ENCODE results near the gene SLC9A9. TPM values are rescaled to one million over a fixed set of nuclear protein-coding genes. Genes with fewer than 3 reads are reported as not detected.

Gene SLC9A9
- total RNA-seq, 1 experiment from 2014 or later = 2.2 TPM

DNA sequence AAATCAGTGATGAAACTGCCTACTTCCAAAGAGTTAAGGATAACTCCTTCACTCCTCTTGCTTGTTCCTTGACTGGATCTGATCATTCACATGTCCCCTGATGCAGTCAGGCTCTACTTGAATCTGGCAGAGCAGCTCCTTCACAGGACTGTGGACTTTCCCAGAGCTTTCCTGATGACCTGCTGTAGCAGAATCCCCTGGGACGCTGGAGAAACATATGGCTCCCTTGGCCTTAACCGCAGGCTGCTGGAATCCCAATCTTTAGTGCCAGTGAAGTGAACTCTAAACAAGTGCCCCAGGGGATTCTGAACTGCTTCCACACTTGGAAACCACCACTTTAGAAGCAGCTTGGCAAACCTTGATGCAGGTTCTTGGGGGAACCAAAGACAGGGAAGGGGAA, 510.9 kb downstream of the SLC9A9 start:
- no peaks in the 10 kb centered on the region for H3K27me3 ChIP-seq (ENCODE audit: low read length)
- DNase-seq = no peak
- peaks cover 19% of the 10 kb centered on the region for H3K4me1 ChIP-seq (ENCODE audit: low read length)
- no peaks in the 10 kb centered on the region for H3K79me2 ChIP-seq (ENCODE audit: low read length)
- no peaks in the 10 kb centered on the region for H4K20me1 ChIP-seq (ENCODE audit: insufficient read depth, low read depth, low read length)
- H3K36me3 ChIP-seq (ENCODE audit: insufficient read depth, low read length) = no peaks in the 10 kb centered on the region
- H3K9me2 ChIP-seq (replicated peaks; ENCODE audit: insufficient read depth, low read length) = no peaks in the 10 kb centered on the region
- no peaks in the 10 kb centered on the region for H3K9me3 ChIP-seq (ENCODE audit: low read length)
- H3K27ac ChIP-seq (ENCODE audit: low read length) = no peak overlapping the region
- H2AFZ ChIP-seq (ENCODE audit: low read length) = no peak overlapping the region
- H3K4me2 ChIP-seq (ENCODE audit: low read depth, low read length, poor library complexity, severe bottlenecking) = no peak overlapping the region
- no peak overlapping the region for H3K9ac ChIP-seq (ENCODE audit: low read length)
- H3K4me3 ChIP-seq (ENCODE audit: low read length) = no peak overlapping the region

DNA sequence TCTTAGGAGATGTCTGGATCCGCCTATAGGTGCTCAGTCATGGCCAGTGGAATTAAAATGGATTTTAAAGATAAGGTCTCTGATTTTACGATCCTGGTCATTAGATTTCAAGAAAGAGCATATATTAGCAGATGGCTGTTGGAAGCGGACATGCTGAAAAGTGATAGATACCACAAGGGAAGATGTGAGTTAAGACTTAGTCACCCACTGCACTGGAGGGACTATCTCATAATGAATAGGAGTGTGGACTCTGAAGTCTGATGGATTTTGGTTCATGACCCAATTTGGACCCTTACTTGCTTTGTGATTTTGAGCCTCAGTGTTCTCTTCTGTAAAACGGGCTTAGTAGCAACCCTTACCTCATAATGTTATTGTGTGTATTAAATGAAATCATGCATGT, 514.0 kb downstream of the SLC9A9 start:
- Histone ChIP-seq H3K36me3 (ENCODE audit: insufficient read depth, low read length) (no peaks in the 10 kb centered on the region), H3K27ac (ENCODE audit: low read length) (no peak overlapping the region), H4K20me1 (ENCODE audit: insufficient read depth, low read depth, low read length) (no peaks in the 10 kb centered on the region), H3K9ac (ENCODE audit: low read length) (no peak overlapping the region), H3K79me2 (ENCODE audit: low read length) (no peaks in the 10 kb centered on the region), H3K9me3 (ENCODE audit: low read length) (no peaks in the 10 kb centered on the region), H3K9me2 (replicated peaks; ENCODE audit: insufficient read depth, low read length) (no peaks in the 10 kb centered on the region), H2AFZ (ENCODE audit: low read length) (no peak overlapping the region), H3K4me2 (ENCODE audit: low read depth, low read length, poor library complexity, severe bottlenecking) (no peak overlapping the region), H3K4me1 (ENCODE audit: low read length) (peaks cover 18% of the 10 kb centered on the region), H3K27me3 (ENCODE audit: low read length) (no peaks in the 10 kb centered on the region), H3K4me3 (ENCODE audit: low read length) (no peak overlapping the region)
- DNase-seq = no peak

DNA sequence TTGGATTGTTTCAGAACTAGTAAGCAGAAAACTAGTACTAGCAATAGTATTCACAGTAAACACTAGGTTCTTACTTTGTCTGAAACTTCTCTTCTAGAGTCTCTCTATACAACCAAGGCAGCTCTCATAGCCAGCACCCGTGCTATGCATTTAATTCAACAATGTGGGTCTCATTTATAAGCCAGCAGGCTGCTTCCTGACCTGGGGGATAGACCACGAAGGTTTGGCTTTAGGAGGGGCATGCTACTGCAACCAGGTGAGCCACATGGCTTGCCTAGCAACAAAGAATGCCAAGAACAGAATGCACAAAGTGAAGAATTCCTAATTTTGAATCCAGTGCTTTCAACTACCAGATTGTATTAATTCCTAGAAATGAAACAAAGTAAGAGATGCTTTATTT, 514.9 kb downstream of the SLC9A9 start:
- Histone ChIP-seq H3K4me2 (ENCODE audit: low read depth, low read length, poor library complexity, severe bottlenecking) (no peak overlapping the region), H3K4me1 (ENCODE audit: low read length) (peaks cover 15% of the 10 kb centered on the region), H3K9me3 (ENCODE audit: low read length) (no peaks in the 10 kb centered on the region), H4K20me1 (ENCODE audit: insufficient read depth, low read depth, low read length) (no peaks in the 10 kb centered on the region), H3K9ac (ENCODE audit: low read length) (no peak overlapping the region), H3K4me3 (ENCODE audit: low read length) (no peak overlapping the region), H3K27ac (ENCODE audit: low read length) (no peak overlapping the region), H2AFZ (ENCODE audit: low read length) (no peak overlapping the region), H3K9me2 (replicated peaks; ENCODE audit: insufficient read depth, low read length) (no peaks in the 10 kb centered on the region), H3K79me2 (ENCODE audit: low read length) (no peaks in the 10 kb centered on the region), H3K36me3 (ENCODE audit: insufficient read depth, low read length) (no peaks in the 10 kb centered on the region), H3K27me3 (ENCODE audit: low read length) (no peaks in the 10 kb centered on the region)
- DNase-seq = no peak

DNA sequence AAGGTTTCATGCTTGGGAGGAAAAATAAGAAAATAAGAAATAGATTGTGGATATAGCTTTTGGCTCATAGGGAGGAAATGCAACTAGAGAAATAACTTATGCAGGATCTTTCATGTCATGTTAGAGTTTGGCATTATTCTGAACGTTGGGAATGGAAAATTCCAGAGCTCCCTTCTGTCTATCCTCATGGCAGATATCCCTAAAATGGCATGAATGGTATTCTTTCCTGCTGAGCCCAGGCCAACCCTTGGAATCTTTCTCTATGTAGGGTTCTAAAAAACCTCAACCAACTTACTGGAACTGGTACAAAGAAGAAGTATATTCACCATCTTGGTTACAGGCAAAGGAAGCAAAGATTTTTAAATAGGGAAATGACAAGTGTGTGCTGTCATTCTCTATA, 516.2 kb downstream of the SLC9A9 start:
- Histone ChIP-seq H4K20me1 (ENCODE audit: insufficient read depth, low read depth, low read length) (no peaks in the 10 kb centered on the region), H3K9me2 (replicated peaks; ENCODE audit: insufficient read depth, low read length) (no peaks in the 10 kb centered on the region), H3K9me3 (ENCODE audit: low read length) (no peaks in the 10 kb centered on the region), H3K27me3 (ENCODE audit: low read length) (no peaks in the 10 kb centered on the region), H3K9ac (ENCODE audit: low read length) (no peak overlapping the region), H2AFZ (ENCODE audit: low read length) (no peak overlapping the region), H3K4me1 (ENCODE audit: low read length) (peaks cover 25% of the 10 kb centered on the region), H3K27ac (ENCODE audit: low read length) (no peak overlapping the region), H3K36me3 (ENCODE audit: insufficient read depth, low read length) (no peaks in the 10 kb centered on the region), H3K4me3 (ENCODE audit: low read length) (no peak overlapping the region), H3K79me2 (ENCODE audit: low read length) (no peaks in the 10 kb centered on the region), H3K4me2 (ENCODE audit: low read depth, low read length, poor library complexity, severe bottlenecking) (no peak overlapping the region)
- no peak for DNase-seq

DNA sequence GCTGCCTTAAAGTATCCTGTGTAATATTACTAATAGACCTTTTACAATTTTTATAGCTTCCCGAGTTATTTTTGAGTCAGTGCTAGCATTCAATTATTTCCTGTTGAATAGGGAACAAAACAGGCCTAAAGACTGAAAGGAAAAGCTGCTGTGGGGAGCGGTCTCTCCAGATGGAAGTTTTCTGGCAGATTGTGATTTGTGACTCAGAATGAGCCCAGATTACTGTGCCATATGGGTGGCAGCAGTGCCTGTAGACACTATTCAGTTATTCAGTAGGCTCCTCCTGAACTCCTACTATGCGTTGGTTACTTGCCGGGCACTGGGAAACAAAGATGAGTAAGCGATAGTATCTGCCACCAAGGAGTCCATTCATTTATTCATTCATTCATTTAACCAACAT, 516.9 kb downstream of the SLC9A9 start:
- H3K4me3 ChIP-seq (ENCODE audit: low read length) = no peak overlapping the region

DNA sequence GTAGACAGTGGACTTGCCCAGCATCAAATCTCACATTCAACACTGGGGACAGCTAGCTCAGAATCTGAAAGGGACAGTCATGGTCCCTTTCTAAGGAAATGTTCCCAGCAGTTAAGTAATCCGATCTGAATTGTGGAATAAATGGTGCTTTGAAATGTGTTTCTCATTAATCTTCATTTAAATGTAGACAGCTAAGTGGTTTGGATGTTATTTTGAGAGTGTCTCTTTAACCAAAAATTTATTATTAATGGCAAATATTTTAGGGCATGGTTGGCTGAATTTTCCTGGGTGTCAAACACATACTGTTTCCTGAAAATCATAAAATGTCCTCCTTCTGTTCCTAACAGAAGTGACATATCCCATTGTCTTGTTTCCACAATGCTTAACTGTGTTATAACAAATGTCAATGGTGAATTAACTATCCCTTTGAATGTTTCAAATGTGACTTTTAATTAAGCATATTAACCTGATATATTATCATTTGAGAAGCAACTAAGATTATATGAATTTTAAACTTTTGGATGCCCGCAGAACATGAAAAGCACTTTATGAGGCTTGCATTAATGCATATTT, 517.9 kb downstream of the SLC9A9 start:
- Histone ChIP-seq H3K4me1 (ENCODE audit: low read length) (peaks cover 34% of the 10 kb centered on the region), H3K79me2 (ENCODE audit: low read length) (no peaks in the 10 kb centered on the region), H3K9me3 (ENCODE audit: low read length) (no peaks in the 10 kb centered on the region), H3K9ac (ENCODE audit: low read length) (no peak overlapping the region), H3K27me3 (ENCODE audit: low read length) (no peaks in the 10 kb centered on the region), H3K4me3 (ENCODE audit: low read length) (no peak overlapping the region), H4K20me1 (ENCODE audit: insufficient read depth, low read depth, low read length) (no peaks in the 10 kb centered on the region), H3K9me2 (replicated peaks; ENCODE audit: insufficient read depth, low read length) (no peaks in the 10 kb centered on the region), H3K27ac (ENCODE audit: low read length) (no peak overlapping the region), H3K36me3 (ENCODE audit: insufficient read depth, low read length) (no peaks in the 10 kb centered on the region), H2AFZ (ENCODE audit: low read length) (no peak overlapping the region), H3K4me2 (ENCODE audit: low read depth, low read length, poor library complexity, severe bottlenecking) (no peak overlapping the region)
- no peak for DNase-seq

More for the DNA sequence above, 516.9 kb downstream of the SLC9A9 start:
- H3K9me3 ChIP-seq (ENCODE audit: low read length) = no peaks in the 10 kb centered on the region
- no peaks in the 10 kb centered on the region for H3K27me3 ChIP-seq (ENCODE audit: low read length)
- no peak for DNase-seq
- H3K79me2 ChIP-seq (ENCODE audit: low read length) = no peaks in the 10 kb centered on the region
- H3K4me2 ChIP-seq (ENCODE audit: low read depth, low read length, poor library complexity, severe bottlenecking) = no peak overlapping the region
- H3K9me2 ChIP-seq (replicated peaks; ENCODE audit: insufficient read depth, low read length) = no peaks in the 10 kb centered on the region
- no peak overlapping the region for H3K9ac ChIP-seq (ENCODE audit: low read length)
- no peak overlapping the region for H3K27ac ChIP-seq (ENCODE audit: low read length)
- H3K4me1 ChIP-seq (ENCODE audit: low read length) = peaks cover 32% of the 10 kb centered on the region
- no peak overlapping the region for H2AFZ ChIP-seq (ENCODE audit: low read length)
- H3K36me3 ChIP-seq (ENCODE audit: insufficient read depth, low read length) = no peaks in the 10 kb centered on the region
- H4K20me1 ChIP-seq (ENCODE audit: insufficient read depth, low read depth, low read length) = no peaks in the 10 kb centered on the region

DNA sequence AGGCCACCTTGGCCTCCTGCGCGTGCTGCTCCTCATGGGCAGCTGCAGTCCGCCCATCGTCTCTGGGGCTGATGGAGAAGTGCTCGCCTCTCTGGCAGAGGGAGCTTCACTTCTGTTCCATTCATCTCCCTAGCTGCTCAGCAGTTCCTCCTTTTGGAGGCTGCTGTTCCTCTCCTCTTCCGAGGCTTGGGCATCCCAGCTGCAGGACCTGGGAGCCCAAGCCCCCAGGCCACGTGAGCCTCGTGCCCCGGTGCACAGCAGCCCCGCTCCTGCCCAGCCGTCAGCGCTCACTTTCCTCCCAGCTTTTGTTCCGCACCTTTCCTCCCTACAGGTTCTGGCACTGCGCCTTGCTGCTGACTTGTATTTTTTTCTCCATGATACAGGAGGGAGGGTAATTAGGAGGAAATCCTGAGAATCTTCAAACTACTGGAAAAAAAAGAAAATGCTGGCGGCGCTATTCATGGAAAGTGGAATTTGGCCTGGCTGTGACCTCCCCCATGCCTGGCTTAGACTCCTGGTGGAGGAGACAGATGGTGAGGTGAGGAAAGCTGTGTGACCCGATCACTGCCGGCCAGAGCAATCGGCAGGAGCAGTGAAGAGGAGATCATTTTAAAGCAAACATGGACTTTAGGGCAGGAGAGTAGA, 518.6 kb downstream of the SLC9A9 start:
- no peaks in the 10 kb centered on the region for H3K36me3 ChIP-seq (ENCODE audit: insufficient read depth, low read length)
- H3K4me3 ChIP-seq (ENCODE audit: low read length) = no peak overlapping the region
- H3K9me2 ChIP-seq (replicated peaks; ENCODE audit: insufficient read depth, low read length) = no peaks in the 10 kb centered on the region
- no peaks in the 10 kb centered on the region for H3K27me3 ChIP-seq (ENCODE audit: low read length)
- H3K4me2 ChIP-seq (ENCODE audit: low read depth, low read length, poor library complexity, severe bottlenecking) = no peak overlapping the region
- no peaks in the 10 kb centered on the region for H3K79me2 ChIP-seq (ENCODE audit: low read length)
- no peak overlapping the region for H2AFZ ChIP-seq (ENCODE audit: low read length)
- no peaks in the 10 kb centered on the region for H3K9me3 ChIP-seq (ENCODE audit: low read length)
- H3K9ac ChIP-seq (ENCODE audit: low read length) = no peak overlapping the region
- H4K20me1 ChIP-seq (ENCODE audit: insufficient read depth, low read depth, low read length) = no peaks in the 10 kb centered on the region
- no peak for DNase-seq
- H3K4me1 ChIP-seq (ENCODE audit: low read length) = peaks cover 34% of the 10 kb centered on the region
- H3K27ac ChIP-seq (ENCODE audit: low read length) = no peak overlapping the region

DNA sequence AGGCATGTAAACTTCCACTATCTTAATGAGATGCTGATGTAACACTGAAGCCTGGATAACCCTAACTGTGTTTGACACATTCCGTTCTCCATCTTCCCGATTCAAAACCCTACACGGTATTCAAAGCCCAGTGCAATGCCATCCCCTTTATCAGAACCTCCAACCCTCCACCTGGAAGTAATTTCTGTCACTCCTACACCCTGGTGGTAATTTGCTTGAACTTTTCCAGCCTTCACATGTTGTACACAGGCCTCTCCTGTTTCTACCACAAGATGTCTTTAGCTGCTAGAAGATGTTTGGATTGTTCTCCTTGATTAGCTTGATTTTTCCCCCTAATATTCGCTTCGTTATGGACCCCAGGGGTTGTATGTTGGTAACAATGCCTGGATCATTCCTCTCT, 519.8 kb downstream of the SLC9A9 start:
- H3K36me3 ChIP-seq (ENCODE audit: insufficient read depth, low read length) = no peaks in the 10 kb centered on the region
- H4K20me1 ChIP-seq (ENCODE audit: insufficient read depth, low read depth, low read length) = no peaks in the 10 kb centered on the region
- H3K4me3 ChIP-seq (ENCODE audit: low read length) = no peak overlapping the region
- H3K27ac ChIP-seq (ENCODE audit: low read length) = no peak overlapping the region
- no peaks in the 10 kb centered on the region for H3K79me2 ChIP-seq (ENCODE audit: low read length)
- H2AFZ ChIP-seq (ENCODE audit: low read length) = no peak overlapping the region
- H3K4me2 ChIP-seq (ENCODE audit: low read depth, low read length, poor library complexity, severe bottlenecking) = no peak overlapping the region
- H3K9me3 ChIP-seq (ENCODE audit: low read length) = no peaks in the 10 kb centered on the region
- no peaks in the 10 kb centered on the region for H3K9me2 ChIP-seq (replicated peaks; ENCODE audit: insufficient read depth, low read length)
- H3K9ac ChIP-seq (ENCODE audit: low read length) = no peak overlapping the region
- H3K4me1 ChIP-seq (ENCODE audit: low read length) = peaks cover 34% of the 10 kb centered on the region
- H3K27me3 ChIP-seq (ENCODE audit: low read length) = no peaks in the 10 kb centered on the region
- no peak for DNase-seq
